GM18520 (cell line): ENCODE results near the gene PTPRN2.

Experiments used
- ATAC-seq: cut with Tn5 transposase; IDR thresholded peaks from one replicate; pipeline ENCODE4 v1.9.1; 2021; ENCODE audit not compliant: unreplicated experiment

Gene PTPRN2

DNA sequence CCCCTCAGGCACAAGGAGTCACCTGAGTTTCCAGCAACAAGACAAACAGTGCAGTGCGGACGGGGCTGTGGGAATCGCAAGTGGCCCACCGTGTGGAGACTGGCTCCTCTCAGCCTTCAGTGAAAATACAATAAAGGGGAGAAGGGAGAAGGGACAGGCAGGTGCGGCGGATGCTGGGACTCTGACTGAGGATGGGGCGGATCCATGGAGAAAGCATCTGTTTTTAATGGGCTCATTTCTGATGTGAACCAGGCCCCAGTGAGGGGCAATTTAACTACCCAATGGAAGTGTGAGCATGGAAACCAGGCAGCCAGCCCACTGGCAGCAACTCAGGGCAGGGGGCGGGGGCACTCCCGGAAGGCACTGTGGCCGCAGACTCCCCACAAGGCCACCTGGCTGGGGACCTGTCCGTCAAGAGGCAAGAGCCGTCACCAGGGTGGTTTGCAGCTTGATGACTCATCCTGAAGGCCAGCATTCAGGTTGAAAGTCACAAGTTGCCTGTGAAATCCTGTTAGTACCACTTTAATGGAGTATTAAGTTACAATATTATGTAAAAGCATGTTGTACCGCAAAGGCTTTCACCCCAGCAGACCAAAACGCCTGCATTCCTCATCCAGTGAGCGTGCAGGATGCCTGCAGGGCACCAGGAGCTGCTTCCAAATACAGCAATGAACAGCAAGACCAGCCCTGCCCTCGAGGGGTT, 476.4 kb downstream of the PTPRN2 start:
- no peak for ATAC-seq

DNA sequence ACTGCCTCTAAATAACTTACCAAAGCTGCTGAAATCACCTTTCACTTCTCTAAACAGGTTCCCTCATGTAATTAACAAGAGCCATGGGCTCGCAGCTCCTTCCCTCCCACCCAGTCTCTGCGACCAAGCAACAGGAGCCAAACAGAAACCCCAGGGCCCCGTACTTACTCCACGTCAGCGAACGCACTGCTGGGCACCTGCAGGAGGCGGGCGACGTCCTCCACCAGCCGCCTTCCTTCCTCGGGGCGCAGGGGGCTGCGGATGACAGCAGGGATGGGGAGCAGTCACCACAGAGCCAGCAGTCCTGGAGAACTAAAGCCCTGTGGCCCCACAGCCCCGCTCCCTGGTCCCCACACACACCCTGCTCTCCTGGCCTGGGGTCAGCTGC, 477.0 kb downstream of the PTPRN2 start:
- ATAC-seq = no peak

DNA sequence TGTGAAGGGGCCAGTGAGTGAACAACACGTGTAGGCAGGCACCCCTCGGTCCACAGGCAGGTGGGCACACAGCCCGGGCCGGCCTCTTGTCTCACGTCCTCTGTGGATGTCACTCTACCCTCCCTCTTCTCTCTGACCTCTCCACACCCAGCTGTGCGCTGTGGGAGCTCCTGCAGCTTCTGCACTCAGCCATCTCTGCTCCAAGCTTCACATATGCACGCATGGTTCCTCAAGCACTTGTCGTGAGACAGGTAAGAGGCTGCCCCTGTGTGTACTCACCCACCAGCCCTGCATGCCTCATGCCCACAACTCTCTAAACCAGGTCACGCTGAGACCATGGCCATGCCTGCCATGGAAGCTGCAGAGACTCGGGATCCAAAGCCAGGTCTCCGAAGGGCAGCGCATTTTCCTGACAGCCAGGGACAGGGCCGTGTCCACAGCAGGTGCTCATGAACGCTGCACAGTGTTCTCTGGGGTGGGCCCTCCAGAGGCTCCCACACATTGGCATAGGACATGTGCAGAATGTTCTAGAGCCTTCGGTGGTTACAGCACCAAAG, 477.5 kb downstream of the PTPRN2 start:
- no peak for ATAC-seq

DNA sequence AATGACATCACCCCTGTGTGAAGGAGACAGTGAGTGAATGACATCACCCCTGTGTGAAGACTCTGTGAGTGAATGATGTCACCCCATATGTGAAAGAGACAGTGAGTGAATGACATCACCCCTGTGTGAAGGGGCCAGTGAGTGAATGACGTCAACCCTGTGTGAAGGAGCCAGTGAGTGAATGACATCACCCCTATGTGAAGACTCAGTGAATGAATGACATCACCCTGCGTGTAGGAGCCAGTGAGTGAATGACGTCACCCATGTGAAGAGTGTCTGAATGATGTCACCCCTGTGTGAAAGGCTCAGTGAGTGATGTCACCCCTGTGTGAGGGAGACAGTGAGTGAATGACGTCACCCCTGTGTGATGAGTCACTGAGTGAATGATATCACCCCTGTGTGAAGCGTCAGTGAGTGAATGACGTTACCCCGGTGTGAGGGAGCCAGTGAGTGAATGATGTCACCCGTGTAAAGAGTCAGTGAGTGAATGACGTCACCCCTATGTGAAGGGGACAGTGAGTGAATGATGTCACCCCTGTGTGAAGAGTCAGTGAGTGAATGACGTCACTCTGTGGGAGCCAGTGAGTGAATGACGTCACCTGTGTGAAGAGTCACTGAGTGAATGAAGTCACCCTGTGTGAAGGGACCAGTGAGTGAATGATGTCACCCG, 478.1 kb downstream of the PTPRN2 start:
- no peak for ATAC-seq

DNA sequence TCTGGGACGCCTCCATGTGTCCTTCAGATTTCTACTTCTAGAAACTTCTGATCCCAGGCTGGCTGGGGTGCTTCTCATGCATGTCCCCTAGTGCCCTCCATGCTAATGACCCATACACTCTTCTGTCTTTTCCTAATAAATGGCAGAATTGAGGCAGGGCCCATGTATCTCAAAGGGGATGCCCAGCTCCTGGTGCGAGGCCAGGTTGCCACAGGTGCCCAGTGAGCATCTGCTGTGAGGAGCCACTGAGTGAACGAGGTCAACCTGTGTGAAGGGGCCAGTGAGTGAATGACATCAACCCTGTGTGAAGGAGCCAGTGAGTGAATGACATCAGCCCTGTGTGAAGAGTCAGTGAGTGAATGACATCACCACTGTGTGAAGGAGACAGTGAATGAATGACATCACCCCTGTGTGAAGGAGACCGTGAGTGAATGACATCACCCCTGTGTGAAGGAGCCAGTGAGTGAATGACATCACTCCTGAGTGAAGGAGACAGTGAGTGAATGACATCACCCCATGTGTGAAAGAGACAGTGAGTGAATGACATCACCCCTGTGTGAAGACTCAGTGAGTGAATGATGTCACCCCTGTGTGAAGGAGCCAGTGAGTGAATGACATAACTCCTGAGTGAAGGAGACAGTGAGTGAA, 478.9 kb downstream of the PTPRN2 start:
- no peak for ATAC-seq

DNA sequence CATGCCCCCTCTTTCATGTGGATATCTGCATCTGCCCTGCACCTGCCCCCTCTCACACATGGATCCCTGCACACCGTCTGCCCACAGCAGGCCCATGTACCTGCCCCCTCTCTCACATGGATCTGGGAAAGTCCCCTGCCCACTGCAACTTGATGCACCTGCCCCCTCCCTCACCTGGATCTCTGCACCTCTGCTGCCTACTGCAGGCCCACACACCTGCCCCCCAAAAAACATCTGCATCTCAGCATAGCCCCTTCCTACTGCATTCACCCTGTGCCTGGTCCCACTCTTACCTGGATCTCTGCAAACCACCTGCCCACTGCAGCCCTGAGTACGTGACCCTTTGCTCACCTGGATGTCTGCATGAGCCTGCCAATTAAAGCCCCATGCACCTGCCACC, 479.8 kb downstream of the PTPRN2 start:
- no peak for ATAC-seq

DNA sequence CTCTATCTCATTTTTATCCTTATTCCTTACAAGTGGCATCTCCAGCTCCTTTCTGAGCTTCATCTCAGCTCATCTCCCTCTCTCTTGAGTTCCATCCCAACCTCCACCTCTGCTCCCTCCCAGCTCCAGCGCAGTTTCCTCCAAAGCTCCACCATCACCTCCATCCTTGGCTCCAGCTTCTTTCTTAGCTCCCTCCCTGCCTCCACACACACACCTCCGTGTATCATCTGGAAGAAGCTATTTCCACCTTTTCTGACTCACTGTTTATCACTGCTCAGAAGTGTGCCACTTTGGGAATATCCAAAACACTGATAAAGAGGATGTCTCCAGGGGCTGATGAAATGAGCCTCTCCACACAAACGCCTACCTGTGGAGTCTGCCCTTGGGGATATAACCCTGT, 481.4 kb downstream of the PTPRN2 start:
- no peak for ATAC-seq

DNA sequence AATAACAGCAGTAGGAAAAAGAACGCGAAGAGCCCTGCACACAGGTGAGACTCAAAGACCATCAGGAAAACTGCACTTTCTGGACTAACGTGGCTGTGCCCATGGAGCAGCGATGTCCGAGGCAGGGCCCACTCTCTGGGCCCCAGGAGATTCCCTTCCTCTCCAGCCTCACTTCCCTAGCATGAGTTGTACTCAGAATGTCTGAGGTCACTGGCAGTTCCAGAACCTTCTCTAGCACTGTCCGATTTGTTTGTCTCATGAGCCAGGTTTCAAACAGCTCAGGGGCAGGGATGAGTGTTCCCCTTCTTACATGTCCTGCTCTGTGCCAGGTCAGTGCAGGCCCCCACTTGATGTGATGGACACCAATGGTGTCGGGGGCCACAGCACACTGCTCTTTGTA, 484.2 kb downstream of the PTPRN2 start:
- ATAC-seq = no peak

DNA sequence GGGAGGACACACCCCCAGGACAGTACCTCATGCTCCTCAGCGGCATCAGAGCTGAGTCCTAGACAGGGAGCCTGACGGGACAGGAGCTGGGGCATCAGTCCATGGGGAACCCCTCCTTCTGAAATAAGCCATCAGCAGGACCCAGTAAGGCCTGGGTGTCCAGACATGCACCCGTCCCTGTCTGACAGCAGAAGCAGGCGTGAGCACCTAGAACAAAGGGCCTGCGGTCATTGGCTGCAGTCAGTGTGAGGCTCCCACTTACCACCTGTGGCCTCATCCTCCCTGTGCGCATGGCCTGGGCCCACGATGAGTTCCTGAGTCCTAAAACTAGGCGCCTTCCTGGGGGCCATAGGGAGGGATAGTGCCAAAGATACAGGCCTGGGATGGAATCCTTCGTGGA, 484.7 kb downstream of the PTPRN2 start:
- ATAC-seq = no peak

DNA sequence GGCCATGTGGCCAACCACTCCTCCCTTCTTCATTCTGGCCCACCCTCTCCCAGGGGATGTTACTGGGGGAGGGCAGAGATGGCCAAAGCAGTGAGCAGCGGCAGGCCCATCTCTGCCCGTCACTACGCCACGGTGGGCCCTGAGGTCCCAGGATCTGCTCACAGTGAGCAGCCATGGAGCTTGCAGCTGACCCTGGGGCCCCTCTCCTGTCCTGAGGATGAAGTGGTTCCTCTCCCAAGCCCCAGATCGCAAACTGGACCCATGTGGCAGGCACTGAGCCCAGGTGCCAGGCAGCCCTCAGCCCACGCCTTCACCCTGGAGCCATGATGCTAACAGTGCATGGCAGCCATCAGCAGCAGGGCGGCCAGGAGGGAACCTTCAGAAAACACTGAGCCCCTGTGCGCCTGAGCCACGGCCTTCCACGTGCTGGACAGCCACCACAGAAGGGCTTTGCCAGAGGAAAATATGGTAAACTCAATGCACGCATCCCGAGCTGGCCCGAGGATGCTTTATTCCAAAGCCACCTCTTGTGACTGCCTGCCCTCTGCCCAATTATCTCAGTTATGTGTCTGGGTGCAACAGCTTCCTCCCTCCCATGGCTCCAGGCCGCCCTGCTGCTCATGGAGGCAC, 485.7 kb downstream of the PTPRN2 start:
- ATAC-seq = no peak

DNA sequence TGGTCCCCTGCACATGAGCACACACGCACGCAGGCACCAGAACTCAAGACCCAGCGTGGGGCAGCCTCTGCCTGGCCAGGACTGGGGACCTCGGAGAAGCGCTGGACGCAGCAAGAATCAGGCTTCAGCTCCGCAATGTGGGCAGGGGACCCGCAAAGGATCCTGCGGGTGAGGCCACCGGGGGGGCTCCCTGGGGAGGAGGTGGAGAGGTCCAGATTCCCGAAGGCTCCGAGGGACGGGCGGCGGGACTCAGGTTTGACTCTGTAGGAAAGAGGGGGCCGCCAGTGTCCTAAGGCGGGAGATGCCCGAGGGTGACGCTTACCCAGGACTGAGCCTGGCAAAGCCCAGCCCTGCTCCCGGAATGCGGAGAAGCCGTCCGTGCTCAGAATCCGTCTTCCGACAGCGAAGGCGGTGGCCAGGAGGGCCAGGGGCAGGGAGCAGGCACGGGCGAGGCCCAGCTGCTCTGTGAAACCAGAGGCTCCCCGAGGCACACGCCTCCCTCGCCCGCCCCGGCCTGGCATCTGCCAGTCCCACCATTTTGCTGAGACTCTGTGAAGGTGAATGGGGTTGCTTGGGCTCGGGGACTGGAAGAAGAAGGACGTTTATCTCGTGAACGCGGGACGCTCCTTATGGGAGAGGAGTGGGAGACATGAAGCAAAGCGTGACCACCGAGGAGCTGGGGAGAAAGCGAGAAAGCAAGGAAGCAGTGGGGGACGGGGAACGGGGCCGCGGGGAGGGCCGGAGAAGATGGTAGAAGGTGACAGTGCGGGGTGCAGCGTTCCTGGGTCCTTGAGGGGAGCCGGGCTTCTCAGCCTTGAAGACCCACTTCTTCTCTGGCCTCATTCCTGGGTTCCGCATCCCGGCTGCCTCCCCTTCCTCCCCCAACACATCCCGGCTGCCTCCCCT, 489.2 kb downstream of the PTPRN2 start:
- ATAC-seq = no peak

DNA sequence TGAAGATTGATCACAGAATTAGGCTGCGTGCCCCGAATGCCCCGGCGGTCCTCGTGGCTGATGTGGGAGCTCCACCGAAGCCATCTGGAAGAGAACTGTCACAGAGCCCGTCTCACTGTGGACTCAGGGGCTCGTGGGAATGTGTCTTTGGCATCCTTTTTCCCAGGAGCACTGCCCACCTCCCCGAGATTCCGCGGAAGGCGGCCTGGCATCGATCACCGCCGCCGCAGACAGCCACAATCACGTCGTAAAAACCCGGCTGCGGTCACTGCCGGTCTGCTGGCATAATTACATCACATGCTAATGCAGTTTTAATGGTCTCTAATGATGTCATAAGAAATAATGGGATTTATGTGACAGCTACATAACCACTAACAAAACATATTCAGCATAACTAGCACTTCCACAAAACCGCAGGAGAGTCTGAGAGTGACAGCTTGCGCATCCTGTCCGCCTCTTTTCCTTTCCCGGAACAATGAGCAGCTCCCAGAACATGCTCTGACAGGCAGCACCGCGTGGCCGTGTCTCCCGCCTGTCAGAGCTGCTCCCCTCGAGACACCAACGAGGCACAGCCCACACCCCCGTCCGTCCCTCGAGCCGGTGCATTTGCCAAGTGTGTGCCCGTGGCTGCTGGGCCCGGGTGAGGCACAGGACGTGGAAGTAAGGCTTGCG, 490.0 kb downstream of the PTPRN2 start:
- ATAC-seq = no peak

DNA sequence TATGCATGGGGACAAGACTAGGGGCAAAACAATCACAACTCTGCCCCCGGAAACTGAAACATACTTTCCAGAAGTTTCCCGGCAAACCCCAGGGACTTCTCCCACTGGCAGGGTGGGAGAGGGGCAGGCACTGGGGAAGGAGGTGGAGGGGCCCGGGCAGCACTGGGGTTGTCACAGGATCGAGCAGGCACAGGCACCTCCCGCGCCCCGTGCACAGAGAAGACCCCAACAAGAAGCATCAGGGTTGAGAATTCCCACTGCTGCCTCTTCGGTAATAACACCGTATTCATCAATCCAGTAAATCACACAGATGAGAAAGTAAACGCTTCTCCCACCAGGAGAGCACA, 490.5 kb downstream of the PTPRN2 start:
- ATAC-seq = no peak

DNA sequence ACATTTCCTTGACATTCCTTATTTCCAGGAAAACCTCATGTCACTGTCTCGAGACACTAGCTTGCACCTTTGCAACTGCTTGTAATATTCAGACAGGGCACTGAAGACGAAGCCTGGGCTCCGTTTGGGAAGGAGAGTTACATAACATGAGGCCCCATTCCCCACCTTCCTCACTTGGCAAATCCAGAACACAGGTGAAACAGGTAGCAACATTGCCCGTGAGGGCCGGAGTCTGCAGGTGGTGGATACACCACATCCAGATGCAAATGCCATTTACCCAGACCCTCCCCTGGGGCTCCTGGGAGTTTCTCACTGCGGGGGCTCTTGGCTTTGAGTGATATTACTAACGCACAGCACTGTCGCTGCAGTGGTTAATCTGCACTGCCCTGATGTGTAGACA, 491.0 kb downstream of the PTPRN2 start:
- ATAC-seq = no peak

DNA sequence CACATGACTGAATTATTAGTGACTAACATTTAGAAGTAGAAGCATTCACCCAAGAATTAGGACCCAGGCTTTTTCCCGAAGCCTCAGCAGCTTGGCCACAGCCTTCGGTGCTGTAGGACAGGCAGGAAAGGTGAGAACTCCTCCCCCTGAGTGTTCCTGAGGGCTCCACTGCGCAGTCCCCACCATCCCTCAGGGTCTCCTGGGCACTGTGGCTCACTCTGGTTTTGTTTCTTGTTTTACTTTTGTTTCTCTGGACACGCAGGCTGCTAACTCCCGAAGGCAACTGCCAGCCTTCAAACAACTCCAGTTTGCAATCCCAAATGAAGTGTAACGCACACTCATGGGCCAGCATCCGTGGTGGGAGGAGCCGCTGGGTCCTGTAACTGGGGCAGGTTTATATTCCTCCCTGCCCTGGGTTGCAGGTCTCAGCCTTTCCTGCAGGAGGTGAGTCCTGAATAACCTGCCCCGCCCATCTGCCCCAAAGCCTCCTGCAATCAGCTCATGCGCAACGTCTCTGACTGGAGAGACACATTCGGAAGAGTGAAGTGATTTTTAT, 492.9 kb downstream of the PTPRN2 start:
- no peak for ATAC-seq

DNA sequence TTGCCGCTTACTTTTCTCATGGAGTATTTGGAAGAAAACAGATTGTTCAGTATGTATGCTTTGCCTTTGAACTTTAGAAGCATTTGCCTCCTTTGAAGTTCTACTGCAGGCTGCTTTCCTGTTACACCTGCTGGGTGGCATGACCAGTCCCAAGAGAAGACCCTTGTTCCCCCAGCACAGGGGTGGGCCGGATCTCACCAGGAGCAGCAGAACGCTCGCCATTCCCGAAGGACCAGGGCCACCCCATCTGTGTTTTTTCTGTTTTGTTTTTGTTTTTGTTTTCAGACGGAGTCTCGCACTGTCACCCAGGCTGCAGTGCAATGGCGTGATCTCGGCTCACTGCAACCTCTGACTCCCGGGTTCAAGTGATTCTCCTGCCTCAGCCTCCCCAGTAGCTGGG, 493.6 kb downstream of the PTPRN2 start:
- no peak for ATAC-seq

DNA sequence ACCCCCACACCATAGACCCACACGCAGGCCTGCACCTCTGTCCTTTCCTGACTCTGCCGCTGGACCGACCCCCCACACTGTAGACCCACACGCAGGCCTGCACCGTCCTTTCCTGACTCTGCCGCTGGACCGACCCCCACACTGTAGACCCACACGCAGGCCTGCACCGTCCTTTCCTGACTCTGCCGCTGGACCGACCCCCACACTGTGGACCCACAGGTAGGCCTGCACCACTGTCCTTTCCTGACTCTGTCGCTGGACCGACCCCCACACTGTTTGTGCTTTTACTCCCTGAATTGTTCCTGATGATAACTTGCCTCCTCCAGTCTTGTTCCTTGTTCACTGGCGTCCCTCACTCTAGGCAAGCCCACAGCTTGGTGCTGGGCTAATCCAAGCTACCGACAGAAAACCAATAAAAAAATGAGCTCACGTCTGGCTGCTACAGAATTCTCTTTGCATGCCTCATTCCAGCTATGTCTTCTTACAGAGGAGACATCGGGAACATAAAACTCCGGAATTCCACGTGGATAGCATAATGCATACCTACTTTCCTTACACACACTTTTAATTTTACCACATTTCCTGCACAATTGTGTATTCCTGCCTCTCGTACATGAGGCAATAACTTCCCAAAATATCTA, 494.3 kb downstream of the PTPRN2 start:
- ATAC-seq = no peak

DNA sequence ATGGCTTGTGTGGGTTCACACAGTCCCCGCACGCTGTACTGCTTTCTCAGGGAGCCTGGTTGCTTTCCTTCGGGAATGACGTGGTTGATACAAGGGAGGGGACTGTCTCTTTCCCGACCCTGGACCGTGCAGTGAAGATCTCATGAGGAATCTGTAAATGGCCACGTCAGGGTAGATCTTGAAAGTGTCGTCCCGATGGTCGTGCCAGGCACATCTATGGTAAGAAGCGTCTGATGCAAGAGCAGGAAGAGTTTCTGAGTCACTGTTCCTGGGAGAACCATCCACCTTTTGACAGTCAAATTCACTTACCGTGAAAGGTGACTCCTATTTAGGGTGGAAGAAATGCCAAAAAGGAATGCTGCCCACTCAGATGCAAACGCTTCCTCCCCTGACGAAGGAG, 500.4 kb downstream of the PTPRN2 start:
- no peak for ATAC-seq
